Ureter (tissue), 1 donor: ENCODE results near the gene CAND1. TPM values are rescaled to one million over a fixed set of nuclear protein-coding genes. Genes with fewer than 3 reads are reported as not detected.

ENCODE experiments used
- DNase-seq: peaks from one replicate; pipeline ENCODE4 v3.0.0-alpha.2; 2020; ENCODE audit warnings: low spot score
- total RNA-seq: library from RNA; stranded (reverse); gene quantifications from one replicate; pipeline ENCODE4 v1.2.4, GENCODE V29; 2023
- donor health status: DM: yes; HTN: yes; CAD: no.

CAND1 gene
- total RNA-seq: 141 TPM

- DNase-seq: peak; percentile 99
Measured at GRCh38 chr12:67268896-67269632, at the start of gene CAND1. CAND1 (plus strand) TSS chr12:67269358; CDS start chr12:67269718, 360 bp downstream.

DNA sequence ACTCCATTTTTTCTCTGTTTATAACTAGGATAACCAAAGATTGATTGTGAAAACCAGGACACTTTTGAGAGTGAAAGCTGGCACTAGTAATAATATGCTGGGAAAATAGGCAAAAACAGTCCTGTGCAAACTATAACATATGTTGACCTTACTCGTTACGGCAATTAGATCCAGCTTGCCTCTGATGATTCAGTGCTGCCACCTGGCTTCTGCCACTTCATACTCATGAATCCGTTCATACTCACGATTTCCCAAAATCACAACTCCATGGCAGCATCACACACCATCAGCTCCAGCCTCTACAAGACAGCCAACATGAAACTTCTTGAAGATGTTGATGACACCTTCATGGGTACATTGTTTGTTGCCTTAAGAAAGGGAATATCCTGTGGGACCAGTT, 49.1 kb upstream of the CAND1 start:
- DNase-seq: no peak

DNA sequence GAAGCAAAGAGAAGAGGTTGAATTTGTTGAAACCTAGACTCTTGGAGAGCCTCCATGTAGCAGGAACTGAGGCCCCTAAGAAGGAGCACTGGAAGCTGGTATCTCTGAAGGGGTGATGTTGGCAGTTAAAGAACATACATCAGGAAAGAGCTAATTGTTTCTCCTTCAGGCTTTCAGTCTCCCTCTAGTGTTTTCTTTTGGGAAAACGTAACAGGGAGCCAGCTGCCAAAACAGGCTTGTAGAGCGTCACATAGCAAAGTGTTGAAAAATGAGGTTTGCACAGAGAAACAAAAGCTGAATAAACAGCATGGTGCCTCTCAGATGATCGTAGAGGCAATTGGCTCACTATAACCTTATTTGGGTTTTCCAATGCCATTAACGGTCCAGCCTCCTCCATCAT, 46.9 kb upstream of the CAND1 start:
- DNase-seq: no peak

DNA sequence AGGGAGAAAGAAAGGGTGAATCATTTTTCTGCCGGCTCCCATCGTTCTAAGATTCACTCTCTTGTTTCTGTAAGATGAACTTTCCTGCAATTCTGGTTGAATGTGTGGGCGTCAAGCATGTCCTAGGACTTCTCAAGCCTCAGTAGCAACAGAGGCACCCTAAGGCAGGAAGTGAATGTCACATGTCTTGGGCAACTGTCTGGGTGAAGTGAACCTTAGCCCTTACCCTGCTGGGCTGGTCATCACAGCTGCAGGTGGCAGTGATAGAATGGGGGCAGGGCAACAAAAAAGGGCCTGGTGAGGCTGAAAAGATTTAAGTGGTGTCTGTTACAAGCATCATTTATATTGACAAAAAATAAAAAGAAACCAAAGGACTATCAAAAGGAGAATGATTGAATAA, 45.9 kb upstream of the CAND1 start:
- no peak for DNase-seq

GRCh38 chr12:67237231-67237630, 31.9 kb upstream of the CAND1 start:
- DNase-seq: no peak

GRCh38 chr12:67239061-67239460, 30.1 kb upstream of the CAND1 start:
- DNase-seq: no peak

DNA sequence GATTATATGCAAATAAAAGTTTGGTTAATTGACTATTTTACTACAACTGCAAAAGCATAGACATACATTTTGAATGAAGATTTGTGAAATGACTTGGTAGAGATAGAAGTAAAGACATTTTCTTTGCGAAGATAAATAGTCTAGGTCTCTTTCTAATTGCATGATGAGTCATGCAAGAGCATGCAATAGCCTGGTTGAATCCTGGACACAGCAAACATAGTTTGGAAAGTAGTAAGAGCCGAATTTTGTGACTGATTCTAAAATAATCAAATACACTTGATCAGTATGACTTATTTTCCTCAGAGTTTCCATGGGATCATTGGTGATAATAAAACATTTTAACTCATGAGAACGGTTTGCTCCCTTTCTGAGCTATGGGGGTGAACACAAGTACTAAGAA, 27.7 kb upstream of the CAND1 start:
- DNase-seq: no peak

DNA sequence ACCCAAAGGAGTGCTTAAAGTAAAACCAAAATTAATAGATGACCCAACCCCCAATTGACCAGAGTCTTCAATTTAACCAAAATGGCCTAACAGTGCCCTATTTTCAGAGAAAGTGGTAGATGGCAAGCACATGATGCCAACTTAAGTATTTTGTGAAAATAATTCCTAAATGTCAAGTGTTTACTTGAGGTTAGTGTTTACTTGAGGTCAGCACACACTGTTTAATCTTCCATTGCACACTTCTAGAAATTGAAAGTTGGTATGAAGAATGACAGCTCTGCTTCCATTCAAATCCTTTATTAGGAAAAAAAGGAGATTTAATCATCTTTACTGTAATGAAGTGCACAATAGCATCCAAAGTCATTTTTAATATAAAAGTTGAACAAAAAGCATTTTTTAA, 25.9 kb upstream of the CAND1 start:
- DNase-seq: no peak

DNA sequence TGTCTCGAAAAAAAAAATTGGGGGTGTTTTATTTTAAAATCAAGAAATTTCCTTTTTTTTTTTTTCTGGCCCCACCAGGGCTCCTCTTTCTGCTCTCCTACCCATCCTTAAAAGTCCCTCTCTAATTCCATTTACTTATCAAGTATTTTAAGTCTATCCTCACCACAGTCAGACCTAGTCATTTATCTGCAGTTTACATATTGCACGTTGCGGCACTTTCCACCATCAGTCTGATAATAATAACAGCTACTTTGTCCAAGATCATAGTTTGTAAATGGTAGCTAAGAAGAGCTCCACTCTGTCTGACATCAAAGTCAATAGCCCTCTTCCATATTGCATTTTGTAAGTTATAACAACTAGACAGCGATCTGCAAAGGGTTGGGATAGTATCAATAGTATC, 23.6 kb upstream of the CAND1 start:
- DNase-seq: no peak

- DNase-seq: no peak
Measured at GRCh38 chr12:67251012-67251411, 18.1 kb upstream of the CAND1 start.

DNA sequence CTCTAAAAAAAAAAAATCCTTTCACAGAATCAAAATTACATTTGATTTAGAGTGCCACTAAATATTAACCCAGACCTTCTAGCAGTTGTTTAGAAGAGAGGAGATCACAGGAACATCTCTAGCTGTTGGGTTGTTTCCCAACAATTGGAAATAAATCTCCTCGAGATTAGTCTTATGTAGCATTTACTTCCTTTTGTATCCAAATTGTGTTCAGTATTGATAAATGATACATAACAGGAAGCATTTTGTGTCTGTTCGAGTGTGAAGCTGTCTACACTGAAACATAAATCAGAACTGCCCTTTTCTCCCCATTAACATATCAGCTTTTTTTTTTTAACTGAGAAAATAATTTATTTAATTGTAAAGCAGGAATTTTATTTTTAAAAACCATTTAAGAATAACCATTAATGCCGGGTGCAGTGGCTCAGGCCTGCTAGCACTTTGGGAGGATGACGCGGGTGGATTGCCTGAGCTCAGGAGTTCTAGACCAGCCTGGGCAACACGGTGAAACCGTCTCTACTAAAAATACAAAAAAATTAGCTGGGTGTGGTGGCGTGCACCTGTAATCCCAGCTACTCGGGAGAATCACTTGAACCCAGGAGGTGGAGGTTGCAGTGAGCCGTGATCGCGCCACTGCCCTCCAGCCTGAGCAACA, 14.7 kb upstream of the CAND1 start:
- no peak for DNase-seq

DNA sequence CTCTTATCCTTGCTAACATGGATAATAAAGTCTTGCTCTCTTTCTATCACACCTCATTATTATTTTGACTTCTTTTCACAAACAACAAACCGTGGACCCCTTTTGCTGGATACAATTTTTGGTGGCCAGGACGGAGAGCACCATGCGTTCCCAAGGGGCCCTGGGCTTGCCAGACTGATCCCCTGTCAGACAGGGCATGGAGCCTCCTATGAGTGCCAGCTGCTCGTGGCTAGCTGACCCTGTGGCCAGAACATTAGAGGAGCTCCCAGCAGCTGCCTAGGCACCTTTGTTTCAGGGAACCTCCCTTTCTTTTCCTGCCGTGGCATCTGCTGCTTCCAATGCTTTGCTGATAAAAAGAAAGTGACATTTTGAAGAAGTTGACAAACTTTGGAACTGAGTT, 12.5 kb upstream of the CAND1 start:
- DNase-seq: no peak

- no peak for DNase-seq
Measured at GRCh38 chr12:67263471-67263870, 5.7 kb upstream of the CAND1 start.

DNA sequence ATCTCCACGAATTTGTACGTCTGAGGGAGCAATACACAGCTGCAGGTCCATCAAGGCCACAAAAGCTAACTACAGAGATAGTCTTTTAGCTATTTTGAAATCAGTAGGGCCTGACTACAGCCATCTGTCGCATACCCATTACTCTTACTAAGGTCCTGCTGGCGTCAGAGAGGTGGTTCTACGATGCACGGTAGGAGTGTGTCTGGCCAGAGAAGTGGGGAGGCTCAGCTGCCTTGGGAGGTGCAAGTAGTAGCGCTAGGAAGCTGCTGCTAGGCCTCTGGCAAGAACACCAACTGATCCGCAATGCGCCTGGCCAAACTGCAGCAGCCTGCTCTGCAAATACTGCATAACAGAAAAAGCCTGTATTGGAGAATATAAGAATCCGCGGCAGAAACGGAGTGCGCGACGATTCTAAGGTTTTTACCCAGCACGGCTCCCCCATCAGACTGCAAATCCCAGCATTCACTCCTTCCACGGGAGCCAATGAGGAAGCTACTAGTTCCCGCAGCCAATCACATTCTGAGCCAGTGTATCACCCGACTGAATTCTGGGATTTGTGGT, 743 bp upstream of the CAND1 start:
- peak; percentile 94 for DNase-seq

- DNase-seq: peak; percentile 62
Measured at GRCh38 chr12:67269633-67270573, 745 bp downstream of the CAND1 start.

GRCh38 chr12:67270622-67271021, 1.5 kb downstream of the CAND1 start:
- no peak for DNase-seq

- DNase-seq: no peak
Measured at GRCh38 chr12:67271976-67272375, 2.8 kb downstream of the CAND1 start.

GRCh38 chr12:67274186-67274585, 5.0 kb downstream of the CAND1 start:
- no peak for DNase-seq

DNA sequence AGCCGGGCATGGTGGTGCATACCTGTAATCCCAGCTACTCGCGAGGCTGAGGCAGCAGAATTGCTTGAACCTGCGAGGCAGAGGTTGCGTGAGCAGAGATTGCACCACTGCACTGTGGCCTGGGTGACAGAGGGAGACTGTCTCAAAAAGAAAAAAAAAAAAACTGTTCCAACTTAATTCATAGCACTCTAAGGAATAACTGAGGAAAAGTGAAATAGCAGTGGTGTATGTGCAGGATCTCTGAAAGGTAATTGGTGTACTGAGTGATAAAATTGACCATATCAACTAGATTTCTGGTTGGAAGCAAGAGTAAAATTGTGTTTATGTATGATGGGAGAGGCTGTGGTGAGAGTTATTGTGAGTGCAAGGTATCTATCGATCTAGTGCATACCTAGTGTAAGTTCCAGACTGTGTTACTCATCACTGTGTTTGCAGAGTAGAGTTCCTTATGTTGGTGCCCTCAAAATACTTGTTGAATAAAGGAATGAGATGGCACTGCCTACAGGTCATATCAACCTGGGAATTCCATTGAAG, 6.3 kb downstream of the CAND1 start:
- no peak for DNase-seq

- no peak for DNase-seq
Measured at GRCh38 chr12:67276421-67276820, 7.3 kb downstream of the CAND1 start.

- DNase-seq: no peak
Measured at GRCh38 chr12:67279637-67280036, 10.5 kb downstream of the CAND1 start.

DNA sequence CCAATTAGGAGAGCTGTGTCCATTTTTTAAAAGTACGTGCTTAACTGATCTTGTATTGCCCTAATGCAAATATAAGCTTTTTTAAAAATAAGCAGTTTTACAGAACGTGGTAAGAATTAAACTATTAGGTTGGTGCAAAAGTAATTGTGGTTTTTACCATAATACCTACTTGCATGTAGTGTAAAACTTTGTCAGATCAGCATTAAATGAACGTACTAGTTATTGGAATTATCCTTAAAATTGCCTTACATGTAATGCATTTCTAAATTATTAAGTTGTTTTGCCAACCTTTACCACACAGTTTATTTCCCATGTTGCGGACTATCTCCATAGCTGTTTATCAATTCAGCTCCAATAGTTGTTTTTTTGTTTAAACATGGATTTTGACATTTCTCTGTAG, 10.9 kb downstream of the CAND1 start:
- no peak for DNase-seq
